Epithelial cell of esophagus (primary cell): ENCODE measurements around the gene SLC25A17.
"Not testable (repeated sequence)": the region's sequence is repeated elsewhere in the genome, so short reads cannot be mapped to it uniquely, and the experiment has no call there.

Source experiments
- DNase-seq: peaks from one replicate; pipeline ENCODE4 v3.0.0; 2010; ENCODE audit warnings: low read depth
- H3K4me3 ChIP-seq: 2 replicates; pipeline ENCODE4 v1.5.1; 2011; ENCODE audit warnings: mild to moderate bottlenecking, low read length, control low read depth
- CTCF ChIP-seq: IDR thresholded peaks from 2 replicates; pipeline ENCODE4 v1.5.1; 2011; ENCODE audit warnings: low read depth, mild to moderate bottlenecking, low read length, control low read depth, inconsistent platforms; ENCODE audit not compliant: insufficient read depth; ENCODE audit errors: missing control alignments

The SLC25A17 gene

DNA sequence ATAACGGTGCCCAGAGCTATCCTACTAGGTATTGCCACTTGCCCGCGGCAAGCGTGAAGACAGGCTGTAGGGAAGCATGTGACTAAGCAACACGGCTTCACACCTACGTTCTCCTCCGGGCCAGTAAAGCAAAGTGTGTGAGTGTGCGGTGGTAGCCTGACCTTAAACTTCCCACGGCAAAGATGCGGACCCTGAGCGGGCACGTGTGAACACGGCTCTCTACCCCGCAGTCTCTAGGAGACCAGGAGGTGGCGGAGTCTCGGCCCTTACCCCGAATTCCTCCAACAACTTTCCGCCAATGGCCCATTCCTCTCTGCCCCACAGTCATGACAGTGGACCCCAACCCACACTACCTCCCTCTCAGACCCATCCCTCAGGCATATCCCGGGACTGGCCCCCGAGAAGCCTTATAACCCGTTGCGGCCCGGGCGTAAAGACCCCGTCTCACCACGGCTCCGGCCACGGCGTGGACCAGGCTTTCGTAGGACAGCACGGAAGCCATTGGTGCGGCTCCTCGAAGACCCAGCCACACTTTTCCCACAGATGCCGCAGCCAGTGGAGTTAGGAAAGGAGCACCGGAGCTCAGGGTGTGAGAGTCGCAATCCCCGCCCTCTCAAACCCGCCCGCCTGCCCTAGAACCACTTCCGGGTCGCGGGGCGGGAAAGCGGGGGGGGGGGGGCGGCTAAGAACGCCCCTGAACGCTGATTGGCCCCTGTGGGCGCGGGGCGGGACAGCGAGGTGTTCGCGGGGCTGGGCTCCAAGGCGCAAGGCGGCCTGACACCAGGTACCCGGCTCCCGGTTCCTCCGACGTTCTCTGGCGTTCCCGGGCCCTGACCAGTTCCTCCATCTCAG is at the start of gene SLC25A17:
TSS of gene SLC25A17 (minus strand) at position 600 of the 852 bp plus-strand sequence. CDS start at position 502, 98 bp downstream.
- H3K4me3 ChIP-seq = peak within 1 kb of the TSS; percentile 94
- peak; percentile 93 for DNase-seq
- peak; percentile 38 for TF ChIP-seq CTCF

GRCh38 chr22:40868379-40868778 is 49.2 kb upstream of the SLC25A17 start:
- not testable (repeated sequence) for H3K4me3 ChIP-seq, DNase-seq

DNA sequence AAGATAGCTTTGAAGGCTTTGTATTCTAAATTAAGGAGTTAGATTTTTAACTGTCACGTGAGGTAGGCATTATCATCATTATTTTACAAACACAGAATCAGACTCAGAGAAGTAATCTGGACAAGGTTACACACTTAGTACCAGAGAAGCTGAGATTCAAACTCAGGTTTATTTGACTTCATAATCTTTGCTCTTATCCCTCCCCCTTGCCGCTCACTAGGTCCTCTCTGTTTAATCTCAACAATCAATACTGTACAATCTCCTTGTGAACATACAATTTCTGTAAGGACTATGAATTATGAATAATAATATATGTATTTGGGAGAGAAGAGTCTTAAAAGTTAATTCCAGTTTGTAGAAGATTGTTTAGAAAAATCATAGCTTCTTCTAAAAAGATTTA is 48.0 kb upstream of the SLC25A17 start:
- no peak for DNase-seq
- no peak overlapping the region for H3K4me3 ChIP-seq
- no peak for TF ChIP-seq CTCF

DNA sequence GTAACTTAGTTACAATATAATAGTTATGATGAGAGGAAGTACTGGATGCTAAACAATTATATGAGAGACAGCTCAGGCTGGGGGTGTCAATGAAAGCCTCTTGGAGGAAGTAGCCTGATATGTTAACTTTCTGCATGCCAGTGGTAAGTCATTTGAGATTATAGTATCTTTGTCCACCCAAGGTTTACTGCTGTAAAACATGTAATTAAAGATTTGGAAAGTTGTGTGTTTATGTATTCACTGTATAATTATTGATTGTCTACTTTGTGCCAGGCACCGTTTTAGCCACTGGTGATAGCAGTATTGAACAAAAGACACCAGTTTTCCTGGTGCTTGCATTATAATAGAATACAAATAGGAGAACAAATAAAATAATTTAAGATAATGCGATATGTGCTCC is 43.4 kb upstream of the SLC25A17 start:
- DNase-seq = no peak
- no peak overlapping the region for H3K4me3 ChIP-seq
- TF ChIP-seq CTCF = no peak

- no peak for TF ChIP-seq CTCF
- H3K4me3 ChIP-seq = no peak within 1 kb of the TSS
- DNase-seq = no peak
Observed at GRCh38 chr22:40862013-40862412, 42.9 kb upstream of the SLC25A17 start, which contains the start of gene DNAJB7. Gene DNAJB7, minus strand, starts transcription at chr22:40862113. Its CDS starts 119 bp downstream, at chr22:40861994.

- H3K4me3 ChIP-seq = peak overlapping the region; percentile 96
- DNase-seq = peak; percentile 17
- TF ChIP-seq CTCF = no peak
Observed at GRCh38 chr22:40857309-40857855, 38.2 kb upstream of the SLC25A17 start.

- peak; percentile 10 for TF ChIP-seq CTCF
- peak within 1 kb of the TSS; percentile 96 for H3K4me3 ChIP-seq
Observed at GRCh38 chr22:40856513-40857308, 37.6 kb upstream of the SLC25A17 start, which contains the start of the genes ST13 and XPNPEP3. Gene ST13, minus strand, starts transcription at chr22:40856639. Its CDS starts 99 bp downstream, at chr22:40856540. Gene XPNPEP3, plus strand, starts transcription at chr22:40857148. Its CDS starts 34 bp downstream, at chr22:40857182.

More at GRCh38 chr22:40856513-40857308, 37.6 kb upstream of the SLC25A17 start, which contains the start of the genes ST13 and XPNPEP3:
- DNase-seq = peak; percentile 96
